Measurements from ENCODE around the gene SGCD. TPM values are rescaled to one million over a fixed set of nuclear protein-coding genes. Genes with fewer than 3 reads are reported as not detected.

SGCD gene
- polyA plus RNA-seq, 1 experiment = 25.2 TPM

- no peaks in the 10 kb centered on the region for H3K9me3 ChIP-seq (ENCODE audit: control insufficient read depth, insufficient read depth, low read length)
- ChIA-PET POLR2A (no interaction called here), CTCF (no interaction called here)
- H3K27ac ChIP-seq (ENCODE audit: low read depth, low read length) = no peak overlapping the region
- DNase-seq (ENCODE audit: low read depth, low spot score) = no peak
- TF ChIP-seq, protein P1, sequence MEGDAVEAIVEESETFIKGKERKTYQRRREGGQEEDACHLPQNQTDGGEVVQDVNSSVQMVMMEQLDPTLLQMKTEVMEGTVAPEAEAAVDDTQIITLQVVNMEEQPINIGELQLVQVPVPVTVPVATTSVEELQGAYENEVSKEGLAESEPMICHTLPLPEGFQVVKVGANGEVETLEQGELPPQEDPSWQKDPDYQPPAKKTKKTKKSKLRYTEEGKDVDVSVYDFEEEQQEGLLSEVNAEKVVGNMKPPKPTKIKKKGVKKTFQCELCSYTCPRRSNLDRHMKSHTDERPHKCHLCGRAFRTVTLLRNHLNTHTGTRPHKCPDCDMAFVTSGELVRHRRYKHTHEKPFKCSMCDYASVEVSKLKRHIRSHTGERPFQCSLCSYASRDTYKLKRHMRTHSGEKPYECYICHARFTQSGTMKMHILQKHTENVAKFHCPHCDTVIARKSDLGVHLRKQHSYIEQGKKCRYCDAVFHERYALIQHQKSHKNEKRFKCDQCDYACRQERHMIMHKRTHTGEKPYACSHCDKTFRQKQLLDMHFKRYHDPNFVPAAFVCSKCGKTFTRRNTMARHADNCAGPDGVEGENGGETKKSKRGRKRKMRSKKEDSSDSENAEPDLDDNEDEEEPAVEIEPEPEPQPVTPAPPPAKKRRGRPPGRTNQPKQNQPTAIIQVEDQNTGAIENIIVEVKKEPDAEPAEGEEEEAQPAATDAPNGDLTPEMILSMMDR (IDR thresholded peaks at IDR 0.05; ENCODE audit: low read depth, low read length) = no peak
- no peak overlapping the region for H3K4me3 ChIP-seq (ENCODE audit: low read depth, low read length)
- H3K27me3 ChIP-seq (ENCODE audit: control insufficient read depth, insufficient read depth, low read length) = no peaks in the 10 kb centered on the region
These were observed 342.5 kb downstream of the SGCD start for GRCh38 chr5:156669416-156669815.

- H3K27me3 ChIP-seq (ENCODE audit: control insufficient read depth, insufficient read depth, low read length) = no peaks in the 10 kb centered on the region
- no peak overlapping the region for H3K27ac ChIP-seq (ENCODE audit: low read depth, low read length)
- H3K9me3 ChIP-seq (ENCODE audit: control insufficient read depth, insufficient read depth, low read length) = no peaks in the 10 kb centered on the region
- ChIA-PET CTCF (no interaction called here), POLR2A (no interaction called here)
- H3K4me3 ChIP-seq (ENCODE audit: low read depth, low read length) = no peak overlapping the region
- TF ChIP-seq, protein P1 (IDR thresholded peaks at IDR 0.05; ENCODE audit: low read depth, low read length) = no peak
- no peak for DNase-seq (ENCODE audit: low read depth, low spot score)
These were observed 343.7 kb downstream of the SGCD start for GRCh38 chr5:156670615-156671014.

DNA sequence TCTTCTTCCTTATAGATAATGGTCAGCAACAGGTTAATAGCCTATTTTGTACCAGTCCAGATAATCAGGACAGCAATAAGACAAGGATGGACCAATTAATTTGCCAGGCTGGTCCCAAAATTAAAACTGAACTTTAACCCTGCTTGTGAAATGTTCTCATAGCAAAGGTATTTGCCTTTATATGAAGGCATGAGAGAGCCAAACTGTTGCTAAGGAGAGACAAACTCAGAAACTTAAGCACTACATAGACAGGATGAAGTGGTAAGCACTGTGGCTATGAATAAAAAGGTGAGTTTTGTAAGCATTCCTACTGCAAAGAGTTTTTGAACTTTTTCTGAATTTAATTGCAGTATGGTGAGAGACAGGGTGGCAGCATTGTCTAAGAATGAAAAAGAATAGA lies 348.4 kb downstream of the SGCD start:
- H3K27ac ChIP-seq (ENCODE audit: low read depth, low read length) = no peak overlapping the region
- CTCF ChIA-PET = no interaction called here
- no peaks in the 10 kb centered on the region for H3K9me3 ChIP-seq (ENCODE audit: control insufficient read depth, insufficient read depth, low read length)
- DNase-seq (ENCODE audit: low read depth, low spot score) = no peak
- no peaks in the 10 kb centered on the region for H3K27me3 ChIP-seq (ENCODE audit: control insufficient read depth, insufficient read depth, low read length)
- H3K4me3 ChIP-seq (ENCODE audit: low read depth, low read length) = no peak overlapping the region
- TF ChIP-seq, protein P1 (IDR thresholded peaks at IDR 0.05; ENCODE audit: low read depth, low read length) = no peak
- POLR2A ChIA-PET = interaction anchor here (0.6 kb wide), 1 partner anchor 246 kb away, joined by 3 read pairs; no protein-coding TSS in a partner anchor

DNA sequence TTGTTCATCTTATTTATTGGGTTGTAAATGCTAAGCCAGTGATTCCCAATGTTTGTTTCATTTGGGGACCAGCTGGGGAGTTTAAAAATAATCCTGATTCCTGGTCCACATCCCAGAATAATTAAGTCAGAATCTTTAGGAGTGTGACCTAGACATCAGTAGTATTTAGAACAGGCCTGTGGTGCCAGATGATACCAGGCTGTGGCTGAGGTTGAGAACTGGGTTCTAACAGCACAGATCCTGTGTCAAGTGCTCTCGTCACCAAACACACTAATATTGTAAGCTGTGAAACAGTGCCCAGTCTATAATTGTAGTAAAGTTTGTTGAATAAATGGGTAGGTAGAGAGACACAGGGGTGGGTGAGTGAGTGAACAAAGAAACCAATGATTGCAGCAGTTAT lies 351.0 kb downstream of the SGCD start:
- Histone ChIP-seq H3K27ac (ENCODE audit: low read depth, low read length) (no peak overlapping the region), H3K9me3 (ENCODE audit: control insufficient read depth, insufficient read depth, low read length) (0 out of 2 replicates have a peak, but pooled peaks cover 3% of the 10 kb centered on the region), H3K4me3 (ENCODE audit: low read depth, low read length) (no peak overlapping the region), H3K27me3 (ENCODE audit: control insufficient read depth, insufficient read depth, low read length) (no peaks in the 10 kb centered on the region)
- POLR2A ChIA-PET = no interaction called here
- CTCF ChIA-PET = no interaction called here
- TF ChIP-seq, protein P1 (IDR thresholded peaks at IDR 0.05; ENCODE audit: low read depth, low read length) = no peak
- DNase-seq (ENCODE audit: low read depth, low spot score) = no peak

DNA sequence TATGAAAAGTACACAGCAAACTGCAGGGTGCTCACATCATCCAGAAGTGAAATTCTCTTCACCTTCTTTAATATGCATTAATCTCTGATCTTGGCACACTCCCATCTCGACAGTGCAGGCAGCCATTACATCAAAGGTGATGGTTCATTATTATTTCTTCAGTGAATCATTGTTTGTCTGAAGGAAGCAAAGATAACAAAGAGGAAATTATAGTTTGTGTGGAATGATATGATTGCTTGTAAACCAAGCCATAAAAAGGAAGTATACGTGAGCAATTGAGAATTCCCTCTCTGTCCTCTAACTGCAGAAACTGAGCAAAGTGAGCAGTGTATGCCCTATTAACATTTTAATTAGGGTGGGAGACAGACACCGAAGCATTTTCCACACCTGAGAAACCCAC lies 351.5 kb downstream of the SGCD start:
- TF ChIP-seq, protein P1 (IDR thresholded peaks at IDR 0.05; ENCODE audit: low read depth, low read length) = no peak
- Histone ChIP-seq H3K27ac (ENCODE audit: low read depth, low read length) (no peak overlapping the region), H3K9me3 (ENCODE audit: control insufficient read depth, insufficient read depth, low read length) (0 out of 2 replicates have a peak, but pooled peaks cover 3% of the 10 kb centered on the region), H3K4me3 (ENCODE audit: low read depth, low read length) (no peak overlapping the region), H3K27me3 (ENCODE audit: control insufficient read depth, insufficient read depth, low read length) (no peaks in the 10 kb centered on the region)
- ChIA-PET CTCF (no interaction called here), POLR2A (no interaction called here)
- DNase-seq (ENCODE audit: low read depth, low spot score) = no peak
